ENCODE results near the gene FOXJ3.

The FOXJ3 gene

DNA sequence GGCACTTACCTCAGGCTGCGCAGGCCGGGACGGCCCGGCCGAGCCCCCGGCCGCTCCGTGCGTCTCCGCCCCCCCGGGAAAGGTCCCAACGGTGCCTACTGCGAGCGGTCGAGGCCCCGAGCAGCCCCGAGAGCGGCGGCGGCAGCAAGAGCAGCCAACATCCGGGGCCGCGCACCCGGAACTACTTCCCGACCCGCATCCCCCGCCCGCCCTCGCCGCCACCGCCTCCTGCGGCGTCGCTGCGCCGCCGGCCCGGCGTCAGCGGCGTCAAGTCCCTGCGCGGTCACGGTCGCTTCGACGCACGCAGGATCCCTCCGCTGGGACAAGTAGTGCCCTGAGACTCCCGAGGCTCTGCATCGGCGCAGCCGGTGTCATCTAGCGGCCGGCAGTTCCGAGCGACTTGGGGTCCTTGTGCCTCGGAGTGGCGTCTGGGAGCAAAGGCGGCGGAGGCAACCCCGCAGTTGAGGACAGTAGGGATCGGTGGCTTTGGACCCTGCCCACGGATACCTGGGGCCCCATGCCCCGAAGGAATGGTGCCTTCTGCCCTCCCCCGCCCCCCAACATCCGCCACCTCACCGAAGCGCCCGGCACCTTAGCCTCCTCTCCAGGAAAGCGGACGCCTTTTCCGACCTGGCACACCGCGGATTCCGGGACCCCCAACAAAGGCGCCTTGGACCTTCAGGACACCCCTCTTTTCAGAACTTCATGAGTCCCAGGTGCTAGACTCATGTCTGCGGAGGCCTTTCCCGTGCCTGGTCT lies at the start of gene FOXJ3:
FOXJ3 (minus strand) TSS at position 186 of the 759 bp plus-strand sequence. CDS start 24,142 bp downstream, outside the sequence.
- peak; percentile 86 to 93 (median 90) for DNase-seq

DNA sequence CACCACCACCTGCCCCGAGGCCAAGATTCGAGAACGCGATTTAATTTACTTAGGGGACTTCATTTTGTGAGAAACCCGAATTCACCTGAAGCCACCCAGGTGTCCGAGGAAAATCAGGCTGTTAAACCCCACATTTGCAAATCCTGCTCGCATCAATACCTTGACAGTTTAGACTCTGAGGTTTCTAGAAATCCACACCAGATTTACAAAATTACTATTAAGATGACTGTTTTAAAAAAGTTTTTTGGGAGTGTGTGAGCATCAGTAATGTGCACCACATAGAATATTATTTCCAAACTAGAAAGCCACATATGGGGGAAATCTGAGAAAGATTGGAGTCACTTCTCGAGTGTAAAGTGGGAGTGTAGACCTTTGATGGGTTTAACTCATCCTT lies 46.2 kb upstream of the FOXJ3 start:
- no peak for DNase-seq

DNA sequence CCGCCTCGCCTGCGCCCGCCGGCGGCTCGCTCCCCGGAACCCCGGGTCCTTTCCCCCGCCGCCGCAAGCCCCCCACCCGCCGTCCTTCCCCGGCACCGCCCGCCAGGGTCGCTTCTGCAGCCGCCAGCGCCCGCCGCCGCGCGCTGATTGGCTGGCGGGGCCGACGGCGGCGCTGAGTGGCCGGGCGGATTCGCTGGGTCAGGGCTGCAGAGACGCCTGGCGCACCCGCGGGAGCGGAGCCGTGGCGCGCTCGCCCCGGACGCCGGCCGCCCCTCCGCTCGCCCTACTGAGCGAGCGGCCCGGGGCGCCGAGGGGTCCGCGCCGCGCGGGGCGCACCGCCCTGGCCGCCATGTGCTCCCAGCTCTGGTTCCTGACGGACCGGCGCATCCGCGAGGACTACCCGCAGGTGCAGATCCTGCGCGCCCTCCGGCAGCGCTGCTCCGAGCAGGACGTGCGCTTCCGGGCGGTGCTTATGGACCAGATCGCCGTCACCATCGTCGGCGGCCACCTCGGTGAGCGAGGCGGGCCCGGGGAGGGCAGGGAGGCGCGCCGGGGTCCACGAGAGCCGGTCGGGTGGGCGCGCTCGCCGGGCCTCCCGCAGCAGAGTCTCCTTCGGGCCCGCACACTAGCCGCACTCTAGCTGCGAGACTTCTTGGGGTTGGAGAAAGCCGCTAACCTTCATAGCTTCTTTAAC lies 45.7 kb upstream of the FOXJ3 start, which contains the start of gene RIMKLA:
RIMKLA (plus strand) TSS at position 207 of the 694 bp plus-strand sequence; CDS start at position 350, 143 bp downstream.
- DNase-seq = no peak

DNA sequence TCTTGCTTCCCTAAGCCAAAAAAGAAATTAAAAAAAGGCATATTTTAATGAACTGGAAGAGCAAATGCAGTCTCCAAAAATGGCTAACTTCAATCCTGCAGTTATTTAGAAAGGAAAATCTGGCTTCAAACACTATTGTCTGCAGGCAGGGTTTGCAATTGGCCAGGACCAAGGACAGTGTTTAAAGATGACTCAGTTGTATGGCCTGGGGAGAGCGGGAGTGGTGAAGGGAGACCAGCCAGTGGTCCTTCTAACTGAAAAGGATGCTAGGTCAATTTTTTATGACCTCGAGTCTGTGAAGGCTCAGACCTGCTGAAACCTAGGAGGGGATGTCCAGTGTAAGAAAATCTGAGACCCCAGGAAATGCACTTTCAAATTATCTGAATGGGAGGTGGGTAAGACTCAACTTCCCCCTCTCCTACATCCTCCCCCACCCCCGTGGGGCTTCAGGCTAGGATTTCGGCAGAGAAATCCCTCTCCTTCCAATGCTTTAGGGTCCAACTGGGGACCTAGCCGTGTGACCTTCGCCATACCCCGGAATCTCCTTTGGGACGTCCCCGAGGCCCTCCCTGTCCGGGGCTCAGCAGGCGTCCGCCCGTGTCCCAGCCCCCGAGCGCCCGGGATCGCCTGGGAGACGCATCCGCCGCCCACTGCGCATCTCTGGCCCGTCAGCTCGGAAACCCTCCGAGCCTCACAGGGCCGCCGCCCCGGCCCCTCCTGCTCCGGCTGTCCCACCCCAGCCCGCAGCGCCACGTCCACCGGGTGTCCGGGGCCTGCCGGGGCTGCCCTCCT lies 45.0 kb upstream of the FOXJ3 start:
- DNase-seq = no peak

DNA sequence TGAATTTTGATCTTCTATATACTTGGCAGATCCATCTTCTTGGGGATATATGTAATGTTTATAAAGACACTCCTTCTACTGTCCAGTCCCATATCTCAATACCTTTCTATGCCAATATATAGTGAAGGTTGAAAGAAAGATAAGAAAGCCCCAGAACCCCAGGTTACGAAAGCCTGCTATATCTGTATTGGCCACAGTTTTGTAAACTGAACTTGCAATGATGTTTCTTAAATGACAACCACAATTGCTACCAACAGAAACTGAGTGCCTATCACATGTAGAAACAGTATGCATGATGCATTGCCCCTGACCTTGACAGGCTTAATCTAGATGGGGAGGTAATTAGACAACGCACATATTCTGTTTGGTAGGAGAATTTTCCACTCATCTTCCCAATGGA lies 37.8 kb upstream of the FOXJ3 start:
- no peak for DNase-seq

DNA sequence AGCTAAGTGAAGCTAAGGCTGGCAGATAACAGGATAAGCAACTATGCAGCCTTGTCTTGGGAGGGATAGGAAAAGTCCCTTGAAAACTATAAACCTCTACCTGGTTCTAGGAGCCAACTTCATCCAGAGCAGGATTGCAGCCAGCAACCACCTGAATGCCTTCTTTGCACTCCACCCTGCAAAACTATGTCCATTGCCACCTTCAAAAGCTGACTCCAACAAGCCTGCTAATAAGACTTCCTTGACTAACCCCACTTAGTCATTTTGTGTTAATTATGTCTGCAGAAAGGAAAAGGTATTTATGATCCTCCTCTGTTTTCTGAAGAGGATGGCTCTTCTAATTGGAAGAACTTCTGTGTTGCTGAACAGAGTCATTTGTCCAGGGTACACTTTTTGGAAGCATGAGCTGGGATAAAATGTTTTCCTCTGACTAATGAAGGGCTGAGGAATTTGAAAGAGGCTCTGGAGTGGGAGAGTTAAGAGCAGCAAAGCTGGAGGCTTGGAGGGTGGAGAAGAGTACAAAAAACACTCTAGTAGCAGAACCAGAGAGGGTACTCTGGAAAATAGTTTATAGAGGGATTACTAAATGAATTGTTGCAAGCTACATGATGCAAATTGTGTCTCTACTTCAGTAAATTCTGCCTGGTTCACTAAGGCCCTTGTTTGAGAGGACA lies 36.0 kb upstream of the FOXJ3 start:
- DNase-seq = no peak

DNA sequence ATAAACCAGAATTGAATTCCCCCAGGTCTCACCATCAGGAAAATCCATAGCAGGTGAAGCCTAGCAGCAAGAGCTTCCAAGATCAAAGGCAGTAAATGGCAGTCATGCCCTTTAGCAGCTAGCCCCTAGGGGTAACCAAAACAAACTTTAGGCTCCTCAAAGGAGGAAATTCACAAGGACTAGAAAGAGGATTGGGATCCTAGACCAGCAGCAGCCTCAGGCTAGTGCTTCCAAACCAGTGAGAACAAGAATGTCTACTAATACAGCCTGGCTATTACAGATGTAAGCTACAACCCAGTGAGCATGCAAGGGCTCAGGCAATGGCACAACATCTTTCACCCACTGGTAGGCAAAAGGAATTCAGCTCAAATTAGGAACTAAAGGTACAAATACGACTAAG lies 34.4 kb upstream of the FOXJ3 start:
- no peak for DNase-seq

DNA sequence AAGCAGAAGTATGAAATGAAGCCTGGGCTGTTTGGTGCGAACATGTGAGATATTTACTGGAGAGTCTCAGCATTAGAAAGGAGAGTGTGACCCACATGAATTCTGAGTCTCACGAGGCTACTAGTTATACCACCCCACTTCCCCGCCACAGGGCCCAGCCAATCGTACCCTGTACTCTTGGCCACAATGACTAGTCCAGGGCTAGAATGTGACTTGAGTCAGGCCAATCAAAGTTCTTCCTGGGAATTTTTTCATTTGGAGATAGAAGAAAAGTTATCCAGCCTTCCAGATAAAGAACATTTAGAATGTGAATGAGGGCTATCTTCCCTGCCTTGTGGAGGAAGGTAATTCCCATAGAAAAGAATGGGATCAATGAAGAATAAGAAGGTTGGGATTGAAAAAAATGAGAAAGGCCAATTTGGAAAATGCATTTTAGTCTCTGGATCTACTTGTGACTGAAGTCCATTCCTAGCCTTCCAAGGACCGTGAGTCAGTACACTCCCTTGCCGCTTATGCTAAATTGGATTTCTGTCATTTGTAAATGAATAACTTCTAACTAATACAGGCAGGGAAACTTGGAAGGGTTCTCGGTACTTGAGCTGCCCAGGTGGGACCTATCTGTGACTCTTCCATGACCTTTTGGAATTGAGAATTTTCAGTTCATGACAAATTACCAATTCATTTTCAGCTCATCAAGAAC lies 33.2 kb upstream of the FOXJ3 start:
- DNase-seq = no peak

DNA sequence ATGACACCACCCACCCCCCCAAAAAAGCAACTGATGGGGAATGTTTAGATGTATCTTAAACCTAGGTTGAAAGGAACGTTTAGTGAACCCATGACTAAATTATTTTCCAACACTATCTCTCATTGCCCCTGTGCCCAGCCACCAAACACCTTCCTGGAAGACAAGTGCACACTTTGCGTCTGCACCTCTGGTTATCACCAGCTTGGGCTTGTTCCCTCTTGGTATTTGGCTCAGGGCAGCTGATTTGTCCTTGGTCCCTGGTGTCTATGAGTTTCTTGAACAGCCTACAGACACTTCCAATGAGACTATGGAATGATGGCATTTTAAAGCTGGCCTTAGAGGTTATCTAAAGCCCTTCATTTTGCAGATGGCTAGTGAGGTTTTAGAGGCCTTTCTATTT lies 30.1 kb upstream of the FOXJ3 start:
- no peak for DNase-seq

DNA sequence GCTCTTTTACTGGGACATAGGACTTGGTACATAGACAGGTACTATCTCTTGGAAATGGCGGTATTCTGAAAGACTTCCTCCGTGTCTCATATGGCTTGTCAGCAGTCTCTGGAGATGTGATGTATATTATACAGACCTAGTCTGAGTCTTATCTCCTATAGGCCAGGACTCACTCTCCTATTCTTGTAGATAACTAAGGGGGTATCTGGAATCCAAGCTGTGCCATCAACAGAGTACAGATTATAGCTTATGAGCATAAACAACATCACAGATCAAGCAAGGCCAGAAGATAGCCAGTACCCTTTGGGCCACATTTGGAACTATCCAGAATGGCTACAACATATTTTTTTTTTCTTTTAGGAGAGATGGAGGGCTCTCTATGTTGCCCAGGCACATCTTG lies 29.5 kb upstream of the FOXJ3 start:
- no peak for DNase-seq

DNA sequence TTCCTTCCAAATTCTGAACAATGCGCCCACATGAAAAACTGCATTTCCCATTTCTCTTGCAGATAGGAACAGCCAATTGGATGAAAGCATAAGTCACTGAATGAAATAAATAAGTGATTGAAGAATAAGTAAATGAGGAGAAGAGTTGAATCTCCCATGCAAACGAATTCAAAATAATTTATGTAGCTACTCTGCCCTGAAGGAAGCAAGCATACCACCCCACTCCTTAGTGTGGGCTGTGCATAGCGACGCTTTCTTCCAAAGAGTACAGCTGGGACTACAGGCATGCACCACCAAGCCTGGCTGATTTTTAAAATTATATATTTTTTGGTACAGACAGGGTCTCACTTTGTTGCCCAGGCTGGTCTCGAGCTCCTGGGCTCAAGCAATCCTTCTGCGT lies 29.1 kb upstream of the FOXJ3 start:
- no peak for DNase-seq

DNA sequence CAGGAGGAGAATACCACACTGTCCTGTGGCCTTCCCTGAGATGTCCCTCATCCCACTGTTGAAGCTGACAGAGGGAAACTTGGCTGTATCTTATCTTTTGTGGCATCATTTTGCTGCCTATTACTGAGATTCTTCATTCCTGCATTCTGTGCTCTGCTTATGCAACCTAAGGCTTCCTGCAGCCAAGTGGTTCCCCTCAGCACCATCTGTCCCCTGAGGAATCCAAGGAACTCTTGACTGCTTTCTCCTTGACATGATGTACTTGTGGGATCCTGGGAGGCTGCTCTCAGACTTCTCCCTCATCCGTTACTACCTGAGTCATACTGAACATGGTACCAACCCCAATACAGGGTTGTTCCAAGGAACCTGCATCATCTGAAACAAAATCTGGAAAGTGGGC lies 24.4 kb upstream of the FOXJ3 start:
- no peak for DNase-seq

DNA sequence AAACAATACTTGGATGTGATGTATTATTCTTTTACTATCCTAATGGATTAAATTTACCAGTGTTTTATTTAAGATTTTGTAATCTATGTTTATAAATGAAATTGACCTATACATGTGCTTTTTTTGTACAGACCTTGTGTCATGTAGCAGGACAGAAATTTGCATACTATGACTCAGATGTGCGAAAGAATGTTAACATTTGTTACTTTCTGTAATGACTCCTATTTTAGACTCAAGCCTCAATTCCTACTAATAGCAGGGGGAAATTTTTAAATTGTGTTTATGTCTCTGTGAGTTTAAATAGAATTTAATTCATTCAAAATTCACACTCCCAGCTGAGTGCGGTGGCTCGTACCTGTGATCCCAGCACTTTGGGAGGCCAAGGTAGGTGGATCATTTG lies 23.8 kb upstream of the FOXJ3 start:
- no peak for DNase-seq

DNA sequence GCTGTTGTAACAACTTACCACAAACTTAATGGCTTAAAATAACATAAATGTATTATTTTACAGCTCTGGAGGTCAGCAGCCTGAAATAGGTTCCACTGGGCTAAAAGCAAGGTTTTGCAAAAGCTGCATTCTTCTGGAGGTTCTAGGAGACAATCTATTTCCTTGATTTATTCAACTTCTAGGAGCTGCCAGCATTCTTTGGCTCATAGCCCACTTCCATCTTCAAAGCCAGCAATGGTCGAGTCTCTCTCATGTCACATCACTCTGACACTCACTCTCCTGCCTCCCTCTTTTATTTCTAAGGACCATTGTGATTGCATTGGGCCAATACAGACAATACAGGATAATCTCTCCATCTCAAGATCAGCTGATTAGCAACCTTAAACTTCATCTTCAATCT lies 15.1 kb upstream of the FOXJ3 start:
- DNase-seq = no peak

DNA sequence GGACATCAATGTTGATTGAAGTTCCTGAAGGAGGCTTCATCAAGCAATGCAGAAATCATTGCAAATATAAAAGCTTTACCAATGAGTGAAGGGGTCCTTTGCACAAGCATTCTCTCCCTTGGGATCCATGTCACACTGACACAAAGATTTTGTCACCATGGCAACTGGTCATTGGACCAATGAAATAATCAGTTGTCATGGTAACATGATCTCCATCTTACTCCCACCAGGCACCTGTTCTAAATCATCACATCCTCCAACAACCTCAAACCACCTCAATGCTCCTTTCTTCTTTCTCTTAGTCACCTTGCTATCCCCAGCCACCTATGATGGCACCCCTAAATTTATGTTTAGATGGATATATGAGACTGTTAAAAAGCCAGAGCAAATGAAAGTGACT lies 13.5 kb upstream of the FOXJ3 start:
- no peak for DNase-seq

DNA sequence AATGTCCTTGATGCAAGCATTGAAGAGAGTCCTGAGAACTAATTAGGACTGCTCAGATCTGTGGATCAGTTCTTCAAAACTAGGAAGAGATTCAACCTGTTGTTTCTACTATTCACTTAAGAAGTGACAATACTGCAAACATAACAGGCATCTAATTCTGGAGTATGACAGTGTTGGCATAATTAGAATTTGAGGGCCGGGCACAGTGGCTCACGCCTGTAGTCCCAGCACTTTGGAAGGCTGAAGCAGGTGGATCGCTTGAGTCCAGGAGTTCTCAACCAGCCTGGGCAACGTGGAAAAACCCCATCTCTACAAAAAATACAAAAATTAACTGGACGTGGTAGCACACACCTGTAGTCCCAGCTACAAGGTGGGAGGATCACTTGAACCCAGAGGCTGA lies 8.0 kb upstream of the FOXJ3 start:
- DNase-seq = no peak

DNA sequence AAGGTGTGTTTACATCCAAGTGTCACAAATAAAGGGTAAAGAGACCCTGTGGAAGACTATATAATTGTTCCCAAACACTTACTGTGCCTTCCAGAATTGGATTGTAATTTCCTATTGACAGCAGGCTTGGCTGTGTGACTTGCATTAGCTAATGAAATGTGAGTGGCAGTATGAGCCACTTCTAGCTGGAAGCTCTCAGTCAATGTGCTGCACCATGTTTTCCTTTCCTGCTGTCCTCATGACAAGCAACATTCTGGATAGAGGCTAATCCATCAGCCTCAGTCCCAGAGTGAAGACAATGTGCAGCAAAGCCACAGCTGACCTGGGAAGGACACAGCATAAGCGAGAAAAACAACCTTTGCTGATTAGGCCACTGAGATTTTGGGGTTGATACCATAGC lies 5.9 kb upstream of the FOXJ3 start:
- DNase-seq = no peak

DNA sequence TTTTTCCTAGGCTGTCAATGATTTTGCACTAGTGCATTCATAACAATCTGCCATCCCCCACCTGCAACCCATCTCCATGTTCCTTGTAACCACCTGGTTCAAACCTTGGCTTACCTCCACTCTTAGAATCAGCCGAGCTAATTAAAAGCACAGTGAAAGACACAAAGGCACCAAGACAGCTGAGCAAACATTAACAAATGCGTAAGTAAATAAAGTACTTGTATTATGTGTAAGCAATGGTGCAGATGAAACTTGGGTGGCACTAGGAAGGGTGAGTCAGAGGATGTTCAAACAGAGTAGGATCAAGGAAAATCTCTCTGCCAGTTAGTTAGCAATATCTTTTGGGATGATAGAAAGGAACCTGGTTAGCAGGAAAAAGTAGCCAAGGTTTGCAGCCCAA lies 5.1 kb upstream of the FOXJ3 start:
- DNase-seq = no peak

DNA sequence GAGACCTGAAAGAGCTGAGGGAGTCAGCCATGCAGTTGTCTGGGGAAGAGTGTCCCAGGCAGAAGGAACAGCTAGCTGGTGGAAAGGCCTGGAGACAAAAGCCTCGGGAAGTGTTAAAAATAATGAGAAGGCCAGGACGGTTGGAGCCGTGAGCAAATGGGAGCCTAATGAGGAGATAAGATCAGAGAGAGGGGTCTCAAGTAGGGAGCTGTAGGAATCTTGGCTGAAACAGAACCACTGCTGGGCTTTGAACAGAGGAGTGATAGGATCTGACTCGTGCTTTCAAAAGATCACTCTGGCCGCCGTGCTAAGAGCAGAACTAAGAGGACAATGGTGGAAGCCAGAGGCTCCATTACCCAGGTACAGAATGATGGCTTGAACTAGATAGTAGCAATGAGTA lies 1.9 kb upstream of the FOXJ3 start:
- no peak for DNase-seq

DNA sequence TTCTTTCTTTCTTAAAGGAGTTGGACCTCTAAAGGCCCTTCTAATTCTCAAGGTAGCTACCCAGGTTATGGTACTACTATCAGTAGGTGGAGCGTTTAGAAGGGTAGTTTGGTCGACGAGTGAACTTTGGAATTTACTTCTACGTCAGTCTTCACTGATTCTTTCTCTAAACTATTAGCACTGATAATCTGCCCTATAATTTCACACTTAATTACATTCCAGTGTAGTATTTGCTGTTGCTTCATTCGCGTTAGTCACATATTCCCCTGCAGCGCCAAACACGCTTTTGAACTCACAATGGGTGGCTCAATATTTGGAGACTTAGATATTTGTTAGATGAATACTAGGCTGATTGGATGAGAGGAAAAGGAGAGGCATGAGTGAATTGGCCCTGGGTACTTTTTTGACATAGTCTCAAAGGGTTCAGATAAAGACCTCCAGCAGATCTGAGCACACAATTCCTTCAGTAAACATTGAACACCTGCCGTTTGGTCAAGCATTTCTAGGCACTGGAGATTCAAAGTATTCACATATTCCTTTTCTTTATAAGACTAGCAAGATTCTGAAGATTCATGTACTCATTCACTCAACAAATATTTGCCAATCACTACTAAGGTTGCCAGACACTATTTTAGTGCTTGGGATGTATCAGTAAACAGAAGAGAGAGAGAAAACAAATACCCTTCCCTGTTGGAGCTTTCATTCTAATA lies 929 bp upstream of the FOXJ3 start:
- no peak for DNase-seq

DNA sequence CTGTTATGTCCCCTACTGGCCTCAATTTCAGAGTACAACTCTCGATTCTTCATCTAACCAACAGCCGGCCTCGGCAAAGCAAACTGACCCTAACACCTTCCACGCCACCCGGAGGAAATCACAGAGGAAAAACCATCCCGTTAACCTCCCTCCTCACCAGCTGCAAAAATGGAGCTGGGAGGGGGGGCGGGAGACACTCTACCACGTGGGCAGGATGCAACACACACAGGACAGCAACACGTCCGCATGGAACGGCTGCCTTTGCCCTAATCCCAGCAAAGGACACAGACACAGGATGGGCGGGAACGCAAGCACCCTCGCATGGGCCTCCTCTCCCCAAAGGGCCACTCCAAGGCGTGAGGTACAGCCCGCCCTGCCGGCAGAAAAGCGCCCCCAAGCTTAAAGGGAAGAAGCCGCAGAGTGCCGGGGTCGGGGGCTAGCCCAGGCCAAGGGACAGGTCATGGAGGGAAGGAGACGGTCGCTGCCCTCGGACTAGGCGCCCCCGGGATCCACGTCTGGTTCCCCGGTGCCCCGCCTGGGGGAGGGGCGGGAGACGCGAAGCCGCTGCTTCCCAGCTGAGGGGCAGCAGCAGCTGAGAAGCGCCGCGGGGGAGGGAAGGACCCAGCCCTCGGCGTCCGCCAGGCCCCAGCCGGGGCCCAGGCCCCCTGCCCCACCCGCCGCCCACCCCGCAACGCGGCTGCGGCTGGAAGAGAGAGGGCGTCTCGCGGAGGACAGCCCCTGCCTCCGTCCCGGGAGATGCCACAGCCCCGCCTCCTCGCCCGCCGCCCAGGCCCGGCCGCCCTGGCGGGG lies 590 bp downstream of the FOXJ3 start:
- peak in 3 of 4 experiments; percentile 18 to 38 (median 28) for DNase-seq

Measured in activated CD4-positive, CD25-positive, alpha-beta regulatory T cell (primary cell).